Tibial artery (tissue), 4 donors: ENCODE data around the gene DOCK1.

Source experiments
- DNase-seq, 2 donors: peaks; one replicate each; pipeline ENCODE4 v3.0.0-alpha.2; 2019
- H3K27ac ChIP-seq, 2 donors: fragments of 200-600 bp; sonication (generic) in 1 of 2; 1 replicate in 1 of 2; 2 replicates in 1 of 2; pipeline ENCODE4 v1.5.1; 2018 to 2019; ENCODE audit warnings: mild to moderate bottlenecking in 1 of 2
- H3K27me3 ChIP-seq, 2 donors: fragments of 200-600 bp; sonication (generic) in 1 of 2; one replicate each; pipeline versions ENCODE4 v1.5.1 to v1.6.0; 2016 to 2019
- H3K36me3 ChIP-seq, 3 donors: fragments of 200-600 bp; sonication (generic) in 2 of 3; one replicate each; pipeline ENCODE4 v1.5.1; 2016 to 2019; ENCODE audit warnings: mild to moderate bottlenecking in 2 of 3
- H3K4me1 ChIP-seq, 4 donors: fragments of 200-600 bp; sonication (generic) in 2 of 4; 1 replicate in 3 of 4; 2 replicates in 1 of 4; pipeline ENCODE4 v1.5.1; 2016 to 2019
- H3K4me3 ChIP-seq, 2 donors: fragments of 200-600 bp; sonication (generic) in 1 of 2; 1 replicate in 1 of 2; 2 replicates in 1 of 2; pipeline ENCODE4 v1.5.1; 2018 to 2019; ENCODE audit warnings: mild to moderate bottlenecking in 2 of 2
- H3K9me3 ChIP-seq, 3 donors: fragments of 200-600 bp; sonication (generic) in 1 of 3; one replicate each; pipeline ENCODE4 v1.5.1; 2016 to 2019
- intact Hi-C: fragments of 100-400 bp; cut with DNase I; formaldehyde crosslinking; loops from one replicate; pipeline ENCODE4 v1.15.0; 2023; ENCODE audit warnings: low total_unique reads
- TF ChIP-seq, protein P1 (sequence below), 2 experiments: fragments of 200-600 bp in 1 of 2; fragments of 450-650 bp in 1 of 2; IDR thresholded peaks; one replicate each; pipeline ENCODE4 v1.5.1; 2017 to 2019; ENCODE audit warnings: antibody characterized with exemption in 2 of 2, mild to moderate bottlenecking in 1 of 2, moderate library complexity in 1 of 2

Gene DOCK1

DNA sequence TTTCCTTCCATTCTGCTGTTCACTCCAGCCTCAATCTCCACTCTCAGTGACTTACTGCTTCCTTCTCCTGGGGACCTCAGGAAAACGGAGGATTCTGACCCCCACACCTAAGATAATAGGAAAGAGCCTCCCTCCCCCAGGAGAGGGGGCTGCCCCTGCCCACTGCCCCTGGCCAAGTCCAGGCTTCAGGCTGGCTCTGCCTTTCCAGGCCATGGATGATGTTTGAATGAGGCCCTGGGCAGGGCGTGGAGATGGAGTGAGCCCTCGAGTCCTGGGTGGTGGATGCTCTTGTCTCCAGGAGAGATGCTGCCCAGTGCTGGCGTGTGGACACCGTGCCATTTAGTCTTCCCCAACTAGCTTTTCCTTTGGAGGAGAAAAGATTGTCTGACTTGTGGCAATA is 184.2 kb downstream of the DOCK1 start:
- no peaks in the 10 kb centered on the region for H3K27me3 ChIP-seq
- no peak overlapping the region for H3K27ac ChIP-seq
- DNase-seq = no peak
- H3K4me1 ChIP-seq = no peaks in the 10 kb centered on the region
- H3K9me3 ChIP-seq = no peaks in the 10 kb centered on the region
- intact Hi-C loops = no loop called here
- H3K36me3 ChIP-seq = peaks cover 0 to 30% (median 5%) of the 10 kb centered on the region in 3 donors
- TF ChIP-seq, protein P1, sequence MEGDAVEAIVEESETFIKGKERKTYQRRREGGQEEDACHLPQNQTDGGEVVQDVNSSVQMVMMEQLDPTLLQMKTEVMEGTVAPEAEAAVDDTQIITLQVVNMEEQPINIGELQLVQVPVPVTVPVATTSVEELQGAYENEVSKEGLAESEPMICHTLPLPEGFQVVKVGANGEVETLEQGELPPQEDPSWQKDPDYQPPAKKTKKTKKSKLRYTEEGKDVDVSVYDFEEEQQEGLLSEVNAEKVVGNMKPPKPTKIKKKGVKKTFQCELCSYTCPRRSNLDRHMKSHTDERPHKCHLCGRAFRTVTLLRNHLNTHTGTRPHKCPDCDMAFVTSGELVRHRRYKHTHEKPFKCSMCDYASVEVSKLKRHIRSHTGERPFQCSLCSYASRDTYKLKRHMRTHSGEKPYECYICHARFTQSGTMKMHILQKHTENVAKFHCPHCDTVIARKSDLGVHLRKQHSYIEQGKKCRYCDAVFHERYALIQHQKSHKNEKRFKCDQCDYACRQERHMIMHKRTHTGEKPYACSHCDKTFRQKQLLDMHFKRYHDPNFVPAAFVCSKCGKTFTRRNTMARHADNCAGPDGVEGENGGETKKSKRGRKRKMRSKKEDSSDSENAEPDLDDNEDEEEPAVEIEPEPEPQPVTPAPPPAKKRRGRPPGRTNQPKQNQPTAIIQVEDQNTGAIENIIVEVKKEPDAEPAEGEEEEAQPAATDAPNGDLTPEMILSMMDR (IDR thresholded peaks at IDR 0.05) = no peak
- no peak overlapping the region for H3K4me3 ChIP-seq

DNA sequence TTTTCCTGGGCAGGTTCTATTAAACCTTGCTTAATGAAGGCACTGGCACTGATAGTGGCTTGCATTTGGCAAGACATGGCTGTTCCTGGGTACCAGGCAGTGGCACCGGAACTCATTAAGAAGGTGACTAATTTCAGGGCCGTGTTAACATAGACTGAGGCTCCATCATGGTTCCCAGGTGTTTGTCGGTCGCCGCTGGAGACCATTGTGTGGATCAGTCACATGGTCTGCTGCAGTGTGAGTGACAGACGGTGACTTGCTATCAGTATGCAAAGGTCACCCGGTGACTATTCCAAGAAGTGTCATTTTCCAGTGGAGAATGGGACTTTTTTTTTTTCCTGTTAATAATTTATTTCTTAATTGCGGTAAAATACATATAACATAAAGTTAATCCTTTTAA is 184.9 kb downstream of the DOCK1 start:
- TF ChIP-seq, protein P1 (IDR thresholded peaks at IDR 0.05) = no peak
- DNase-seq = no peak
- peaks cover 2 to 29% (median 5%) of the 10 kb centered on the region in 3 donors for H3K36me3 ChIP-seq

DNA sequence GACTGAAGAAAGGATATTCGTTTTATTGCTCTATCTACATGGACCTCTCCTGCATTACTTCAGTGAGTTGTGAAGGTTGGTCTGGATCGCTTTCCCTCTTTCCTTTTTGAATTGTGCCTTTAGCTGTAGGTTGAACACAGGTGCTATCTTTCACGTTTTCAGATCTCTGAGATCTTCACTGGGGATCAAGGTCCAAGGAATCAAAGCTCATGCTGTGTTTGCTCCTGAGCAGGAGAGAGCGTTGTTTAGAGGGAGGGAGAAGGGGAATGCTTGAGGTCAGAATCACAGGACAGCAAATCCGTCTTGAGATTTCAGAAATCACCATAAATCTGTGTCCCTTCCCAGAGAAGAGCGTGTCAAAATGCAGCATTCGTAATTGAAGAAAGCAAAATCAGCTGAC is 186.1 kb downstream of the DOCK1 start:
- TF ChIP-seq, protein P1 (IDR thresholded peaks at IDR 0.05) = no peak
- intact Hi-C loops = no loop called here
- Histone ChIP-seq H3K4me1 (no peaks in the 10 kb centered on the region), H3K36me3 (peaks cover 4 to 31% (median 5%) of the 10 kb centered on the region in 3 donors), H3K4me3 (no peak overlapping the region), H3K27ac (no peak overlapping the region), H3K9me3 (no peaks in the 10 kb centered on the region), H3K27me3 (no peaks in the 10 kb centered on the region)
- DNase-seq = no peak

More for the DNA sequence above, 184.9 kb downstream of the DOCK1 start:
- no peak overlapping the region for H3K4me3 ChIP-seq
- intact Hi-C loops = no loop called here
- no peaks in the 10 kb centered on the region for H3K9me3 ChIP-seq
- H3K27ac ChIP-seq = no peak overlapping the region
- no peaks in the 10 kb centered on the region for H3K27me3 ChIP-seq
- no peaks in the 10 kb centered on the region for H3K4me1 ChIP-seq

DNA sequence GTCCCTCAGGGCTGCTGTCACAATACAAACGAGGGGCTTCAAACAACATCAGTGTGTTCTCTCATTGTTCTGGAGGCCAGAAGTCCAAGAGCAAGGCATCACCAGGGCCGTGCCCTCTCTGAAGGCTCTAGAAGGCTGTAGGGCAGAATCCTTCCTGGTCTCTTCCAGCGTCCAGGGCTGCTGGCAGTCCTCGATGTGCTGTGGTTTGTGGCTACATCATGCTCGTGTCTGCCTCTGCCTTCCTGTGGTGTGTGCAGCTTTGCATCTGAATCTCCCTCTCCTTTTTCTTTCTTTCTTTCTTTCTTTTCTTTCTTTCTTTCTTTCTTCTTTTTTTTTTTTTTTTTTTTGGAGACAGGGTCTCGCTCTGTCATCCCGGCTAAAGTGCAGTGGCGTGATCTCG is 187.7 kb downstream of the DOCK1 start:
- no peaks in the 10 kb centered on the region for H3K4me1 ChIP-seq
- H3K36me3 ChIP-seq = peaks cover 5 to 31% (median 7%) of the 10 kb centered on the region in 3 donors
- H3K27me3 ChIP-seq = no peaks in the 10 kb centered on the region
- H3K9me3 ChIP-seq = no peaks in the 10 kb centered on the region
- intact Hi-C loops = no loop called here
- no peak for DNase-seq
- TF ChIP-seq, protein P1 (IDR thresholded peaks at IDR 0.05) = no peak
- no peak overlapping the region for H3K4me3 ChIP-seq
- no peak overlapping the region for H3K27ac ChIP-seq

DNA sequence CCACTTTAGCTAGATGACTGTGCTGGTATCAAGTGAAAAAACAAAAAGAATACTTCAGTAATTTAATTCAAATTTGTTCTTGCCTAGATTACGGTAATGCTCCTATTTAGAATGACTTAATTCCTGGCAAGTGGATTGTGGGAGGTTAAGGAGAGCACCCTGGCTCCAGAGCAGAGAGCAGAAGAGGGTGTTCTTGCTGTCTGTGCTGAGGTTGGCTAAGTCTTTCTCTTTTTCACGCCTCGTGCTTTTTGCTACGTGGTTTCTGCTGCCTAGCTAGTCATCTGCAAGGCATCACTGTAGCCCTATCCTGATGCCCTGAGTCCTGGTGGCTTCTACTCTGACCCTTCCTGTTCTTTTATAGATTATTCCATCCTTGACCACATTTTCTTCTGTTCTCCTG is 189.8 kb downstream of the DOCK1 start:
- H3K4me1 ChIP-seq = no peaks in the 10 kb centered on the region
- TF ChIP-seq, protein P1 (IDR thresholded peaks at IDR 0.05) = no peak
- H3K27ac ChIP-seq = no peak overlapping the region
- intact Hi-C loops = no loop called here
- DNase-seq = no peak
- no peaks in the 10 kb centered on the region for H3K27me3 ChIP-seq
- H3K4me3 ChIP-seq = no peak overlapping the region
- no peaks in the 10 kb centered on the region for H3K9me3 ChIP-seq
- H3K36me3 ChIP-seq = peaks cover 5 to 39% (median 14%) of the 10 kb centered on the region in 3 donors
